Prostate gland (tissue), 2 donors: ENCODE data around the gene LMO7. TPM values are rescaled to one million over a fixed set of nuclear protein-coding genes. Genes with fewer than 3 reads are reported as not detected.
"Not testable (repeated sequence)": the region's sequence is repeated elsewhere in the genome, so short reads cannot be mapped to it uniquely, and the experiment has no call there.

Source experiments
- DNase-seq: peaks from one replicate; pipeline ENCODE4 v3.0.0-alpha.2; 2019; ENCODE audit warnings: low spot score
- H3K27ac ChIP-seq, 2 donors: fragments of 200-600 bp; sonication (generic); 2 replicates each; pipeline ENCODE4 v1.5.1; 2017 to 2019
- H3K27me3 ChIP-seq: fragments of 200-600 bp; sonication (generic); replicated peaks from 2 replicates; pipeline ENCODE4 v1.5.1; 2019; ENCODE audit not compliant: insufficient read depth
- H3K36me3 ChIP-seq, 2 donors: fragments of 200-600 bp; sonication (generic); 1 replicate in 1 of 2; 2 replicates in 1 of 2; pipeline versions ENCODE4 v1.5.1 to v1.8.1; 2017 to 2019
- H3K4me1 ChIP-seq: fragments of 200-600 bp; sonication (generic); replicated peaks from 2 replicates; pipeline ENCODE4 v1.5.1; 2019
- H3K4me3 ChIP-seq, 2 donors: fragments of 200-600 bp; sonication (generic); 2 replicates each; pipeline ENCODE4 v1.5.1; 2017 to 2019
- H3K9me3 ChIP-seq: fragments of 200-600 bp; sonication (generic); 2 replicates; pipeline ENCODE4 v1.5.1; 2017
- CTCF ChIP-seq, 4 experiments: fragments of 200-600 bp in 2 of 4; fragments of 450-650 bp in 2 of 4; sonication (generic) in 2 of 4; IDR thresholded peaks; 1 replicate in 3 of 4; 2 replicates in 1 of 4; pipeline ENCODE4 v1.5.1; 2016 to 2019; ENCODE audit warnings: antibody characterized with exemption in 4 of 4, mild to moderate bottlenecking in 2 of 4, moderate library complexity in 2 of 4
- POLR2A ChIP-seq: fragments of 450-650 bp; IDR thresholded peaks from one replicate; pipeline ENCODE4 v1.6.1; 2016; ENCODE audit warnings: antibody characterized with exemption, mild to moderate bottlenecking
- POLR2AphosphoS5 ChIP-seq: sonication (generic); formaldehyde crosslinking; IDR thresholded peaks from one replicate; pipeline ENCODE4 v1.6.1; 2017; ENCODE audit warnings: antibody characterized with exemption
- WGBS: methylation state at CpG from one replicate; pipeline ENCODE4 v1.1.5; 2018; 5-methylcytosine and 5-hydroxymethylcytosine counted together
- intact Hi-C: fragments of 100-400 bp; cut with DNase I; formaldehyde crosslinking; loops from one replicate; pipeline ENCODE4 v1.14.2; 2022
- total RNA-seq, 2 donors: library from RNA; depleted of rRNA; stranded (reverse); fragments of >200 nt; gene quantifications; one replicate each; pipeline ENCODE4 v1.1.0, GENCODE V29; 2016

The LMO7 gene
- total RNA-seq, 2 donors from 2014 or later, result 87.8 to 99.9 TPM

GRCh38 chr13:75666646-75667351 lies 30.7 kb downstream of the LMO7 start:
- Histone ChIP-seq H3K36me3 (no peaks in the 10 kb centered on the region), H3K27me3 (no peaks in the 10 kb centered on the region), H3K4me3 (no peak overlapping the region), H3K9me3 (no peaks in the 10 kb centered on the region), H3K4me1 (no peaks in the 10 kb centered on the region), H3K27ac (no peak overlapping the region)
- no peak for DNase-seq
- TF ChIP-seq CTCF (IDR thresholded peaks at IDR 0.05), result no peak
- intact Hi-C loops, result no loop called here
- WGBS, result 39% methylated on average over 1 of the region's 1 CpG

GRCh38 chr13:75669706-75670105 lies 33.6 kb downstream of the LMO7 start:
- Histone ChIP-seq H3K27me3 (no peaks in the 10 kb centered on the region), H3K36me3 (no peaks in the 10 kb centered on the region), H3K27ac (no peak overlapping the region), H3K9me3 (no peaks in the 10 kb centered on the region), H3K4me3 (no peak overlapping the region), H3K4me1 (no peaks in the 10 kb centered on the region)
- DNase-seq, result no peak
- intact Hi-C loops, result no loop called here
- no peak for TF ChIP-seq POLR2AphosphoS5

DNA sequence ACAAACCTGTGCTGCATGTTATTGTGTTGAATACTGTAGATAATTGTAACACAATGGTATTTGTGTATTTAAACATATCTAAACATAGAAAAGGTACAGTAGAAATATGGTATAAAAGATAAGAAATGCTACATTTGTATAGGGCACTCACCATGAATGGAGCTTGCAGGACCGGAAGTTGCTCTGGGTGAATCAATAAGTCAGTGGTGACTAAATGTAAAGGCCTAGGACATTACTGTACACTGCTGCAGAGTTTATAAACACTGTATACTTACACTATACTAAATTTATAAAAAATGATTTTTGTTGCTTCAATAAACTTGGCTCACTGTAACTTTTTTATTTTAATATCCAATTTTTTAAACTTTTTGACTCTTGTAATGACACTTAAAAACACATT lies 34.4 kb downstream of the LMO7 start:
- no peaks in the 10 kb centered on the region for H3K36me3 ChIP-seq
- no peak overlapping the region for H3K4me3 ChIP-seq
- 100% methylated on average over 1 of the region's 1 CpG for WGBS
- TF ChIP-seq POLR2AphosphoS5 (no peak), POLR2A (no peak), CTCF (IDR thresholded peaks at IDR 0.05) (no peak)
- no peaks in the 10 kb centered on the region for H3K9me3 ChIP-seq
- no peak overlapping the region for H3K27ac ChIP-seq
- no peaks in the 10 kb centered on the region for H3K27me3 ChIP-seq
- no peak for DNase-seq
- intact Hi-C loops, result no loop called here
- no peaks in the 10 kb centered on the region for H3K4me1 ChIP-seq

GRCh38 chr13:75675421-75675820 lies 39.3 kb downstream of the LMO7 start:
- no peaks in the 10 kb centered on the region for H3K4me1 ChIP-seq
- H3K27ac ChIP-seq, result no peak overlapping the region
- no peak for DNase-seq
- H3K36me3 ChIP-seq, result no peaks in the 10 kb centered on the region
- intact Hi-C loops, result no loop called here
- no peaks in the 10 kb centered on the region for H3K9me3 ChIP-seq
- no peaks in the 10 kb centered on the region for H3K27me3 ChIP-seq
- H3K4me3 ChIP-seq, result no peak overlapping the region
- no peak for TF ChIP-seq POLR2AphosphoS5
- TF ChIP-seq CTCF (IDR thresholded peaks at IDR 0.05), result no peak
- no peak for TF ChIP-seq POLR2A

DNA sequence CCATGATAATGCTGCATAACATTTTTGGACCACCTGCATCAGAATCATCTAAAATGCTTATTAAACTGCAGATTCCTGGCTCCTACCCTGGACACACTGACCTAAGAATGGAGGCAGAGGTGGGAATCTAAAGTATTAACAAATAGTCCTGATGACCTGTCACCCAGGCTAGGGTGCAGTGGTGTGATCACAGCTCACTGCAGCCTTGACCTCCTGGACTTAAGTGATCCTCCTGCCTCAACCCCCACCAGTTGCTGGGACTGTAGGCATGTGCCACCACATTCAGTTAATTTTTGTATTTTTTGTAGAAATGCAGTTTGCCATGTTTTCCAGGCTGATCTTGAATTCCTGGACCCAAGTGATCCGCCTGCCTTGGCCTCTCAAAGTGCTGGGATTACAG lies 43.3 kb downstream of the LMO7 start:
- no peak for DNase-seq
- H3K4me1 ChIP-seq, result no peaks in the 10 kb centered on the region
- no peaks in the 10 kb centered on the region for H3K27me3 ChIP-seq
- H3K4me3 ChIP-seq, result no peak overlapping the region
- TF ChIP-seq POLR2A (no peak), CTCF (IDR thresholded peaks at IDR 0.05) (no peak), POLR2AphosphoS5 (no peak)
- no peaks in the 10 kb centered on the region for H3K9me3 ChIP-seq
- intact Hi-C loops, result no loop called here
- H3K27ac ChIP-seq, result no peak overlapping the region
- 100% methylated on average over 1 of the region's 1 CpG for WGBS
- H3K36me3 ChIP-seq, result no peaks in the 10 kb centered on the region

DNA sequence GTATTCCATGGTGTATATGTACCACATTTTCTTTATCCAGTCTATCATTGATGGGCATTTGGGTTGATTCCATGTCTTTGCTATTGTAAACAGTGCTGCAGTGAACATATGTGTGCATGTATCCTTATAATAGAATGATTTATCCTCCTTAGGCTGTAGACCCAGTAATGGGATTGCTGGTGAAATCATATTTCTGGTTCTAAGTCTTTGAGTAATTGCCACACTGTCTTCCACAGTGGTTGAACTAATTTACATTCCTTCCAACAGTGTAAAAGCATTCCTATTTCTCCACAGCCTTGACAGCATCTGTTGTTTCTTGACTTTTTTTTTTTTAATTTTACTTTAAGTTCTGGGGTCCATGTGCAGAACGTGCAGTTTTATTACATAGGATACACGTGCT lies 44.1 kb downstream of the LMO7 start:
- DNase-seq, H3K27ac ChIP-seq, intact Hi-C loops, H3K9me3 ChIP-seq, H3K36me3 ChIP-seq, H3K27me3 ChIP-seq, H3K4me3 ChIP-seq, H3K4me1 ChIP-seq: not testable (repeated sequence)
- WGBS, result 97% methylated on average over 2 of the region's 2 CpGs
